SK-N-SH treated with all-trans-retinoic acid at 6 μM for 48 hours (cell line): ENCODE data around the gene THRAP3.

Experiments
- RARB ChIP-seq: fragments of 250-450 bp; sonication (Bioruptor Pico); IDR thresholded peaks from 2 replicates; pipeline ENCODE4 v1.8.0; 2021; ENCODE audit warnings: mild to moderate bottlenecking, moderate library complexity
- TF ChIP-seq, protein P1 (sequence below): fragments of 250-450 bp; sonication (Bioruptor Pico); IDR thresholded peaks from 2 replicates; pipeline ENCODE4 v1.5.1; 2020; ENCODE audit warnings: low read depth, mild to moderate bottlenecking, moderate library complexity

DNA sequence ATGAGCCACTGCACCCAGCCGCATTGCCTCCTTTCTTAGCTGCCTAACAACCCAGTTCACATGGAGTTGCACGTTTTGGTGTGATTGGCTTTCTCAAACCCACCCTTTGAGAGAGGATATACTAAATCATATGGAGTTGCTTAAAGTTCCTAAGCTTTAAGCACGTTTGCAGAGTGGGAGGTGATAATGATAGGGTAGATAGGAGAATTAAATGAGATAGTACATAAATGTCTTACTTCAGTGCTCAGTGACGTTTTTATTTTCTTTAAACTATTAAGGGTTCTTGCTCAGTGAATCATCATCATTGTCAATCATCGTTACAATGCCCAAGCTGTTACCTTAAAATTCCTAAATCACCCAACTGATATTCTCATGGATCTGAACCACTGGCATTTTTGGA is 79.0 kb downstream of the THRAP3 start:
- TF ChIP-seq, protein P1, sequence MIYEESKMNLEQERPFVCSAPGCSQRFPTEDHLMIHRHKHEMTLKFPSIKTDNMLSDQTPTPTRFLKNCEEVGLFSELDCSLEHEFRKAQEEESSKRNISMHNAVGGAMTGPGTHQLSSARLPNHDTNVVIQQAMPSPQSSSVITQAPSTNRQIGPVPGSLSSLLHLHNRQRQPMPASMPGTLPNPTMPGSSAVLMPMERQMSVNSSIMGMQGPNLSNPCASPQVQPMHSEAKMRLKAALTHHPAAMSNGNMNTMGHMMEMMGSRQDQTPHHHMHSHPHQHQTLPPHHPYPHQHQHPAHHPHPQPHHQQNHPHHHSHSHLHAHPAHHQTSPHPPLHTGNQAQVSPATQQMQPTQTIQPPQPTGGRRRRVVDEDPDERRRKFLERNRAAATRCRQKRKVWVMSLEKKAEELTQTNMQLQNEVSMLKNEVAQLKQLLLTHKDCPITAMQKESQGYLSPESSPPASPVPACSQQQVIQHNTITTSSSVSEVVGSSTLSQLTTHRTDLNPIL = no peak
- no peak for TF ChIP-seq RARB (CRISPR knock-in tag)
